Medulla oblongata (tissue), 1 donor: Measurements from ENCODE around the gene SLC25A11.

ENCODE experiments used
- DNase-seq: peaks from one replicate; pipeline ENCODE4 v3.0.0-alpha.2; 2015; ENCODE audit errors: extremely low spot score

SLC25A11 gene

GRCh38 chr17:4966844-4967538 lies 27.1 kb upstream of the SLC25A11 start:
- DNase-seq: peak; percentile 100

GRCh38 chr17:4965311-4965986 lies 25.6 kb upstream of the SLC25A11 start:
- no peak for DNase-seq

GRCh38 chr17:4960279-4960922 lies 20.6 kb upstream of the SLC25A11 start:
- no peak for DNase-seq

GRCh38 chr17:4959261-4959965 lies 19.6 kb upstream of the SLC25A11 start:
- no peak for DNase-seq

- no peak for DNase-seq
Observed at GRCh38 chr17:4958102-4958501, 18.3 kb upstream of the SLC25A11 start.

- DNase-seq: no peak
Observed at GRCh38 chr17:4956493-4957061, 16.7 kb upstream of the SLC25A11 start.

GRCh38 chr17:4955091-4955490 lies 15.2 kb upstream of the SLC25A11 start:
- DNase-seq: no peak

- DNase-seq: no peak
Observed at GRCh38 chr17:4953451-4953961, 13.7 kb upstream of the SLC25A11 start.

GRCh38 chr17:4951486-4951885 lies 11.6 kb upstream of the SLC25A11 start:
- no peak for DNase-seq

GRCh38 chr17:4950746-4951204 lies 10.9 kb upstream of the SLC25A11 start, which contains the start of gene ENO3:
TSS of gene ENO3 (plus strand) at chr17:4951119. CDS start at chr17:4951830, 711 bp downstream.
- DNase-seq: no peak

GRCh38 chr17:4950075-4950745 lies 10.4 kb upstream of the SLC25A11 start:
- DNase-seq: no peak

- DNase-seq: peak; percentile 50
Observed at GRCh38 chr17:4949321-4950074, 9.7 kb upstream of the SLC25A11 start.

- DNase-seq: peak; percentile 88
Observed at GRCh38 chr17:4948931-4949320, 9.1 kb upstream of the SLC25A11 start.

- DNase-seq: peak; percentile 89
Observed at GRCh38 chr17:4948166-4948930, 8.5 kb upstream of the SLC25A11 start, which contains the start of gene PFN1. TSS of gene PFN1 (minus strand) at chr17:4948530. CDS start at chr17:4948394, 136 bp downstream.

- peak; percentile 39 for DNase-seq
Observed at GRCh38 chr17:4947411-4948165, 7.7 kb upstream of the SLC25A11 start.

GRCh38 chr17:4947010-4947410 lies 7.2 kb upstream of the SLC25A11 start:
- DNase-seq: no peak

- DNase-seq: no peak
Observed at GRCh38 chr17:4946312-4946976, 6.6 kb upstream of the SLC25A11 start.

GRCh38 chr17:4945944-4946280 lies 6.1 kb upstream of the SLC25A11 start:
- DNase-seq: no peak
